ENCODE measurements around the gene OR2T2.
"Not testable (repeated sequence)": the region's sequence is repeated elsewhere in the genome, so short reads cannot be mapped to it uniquely, and the experiment has no call there.

DNA sequence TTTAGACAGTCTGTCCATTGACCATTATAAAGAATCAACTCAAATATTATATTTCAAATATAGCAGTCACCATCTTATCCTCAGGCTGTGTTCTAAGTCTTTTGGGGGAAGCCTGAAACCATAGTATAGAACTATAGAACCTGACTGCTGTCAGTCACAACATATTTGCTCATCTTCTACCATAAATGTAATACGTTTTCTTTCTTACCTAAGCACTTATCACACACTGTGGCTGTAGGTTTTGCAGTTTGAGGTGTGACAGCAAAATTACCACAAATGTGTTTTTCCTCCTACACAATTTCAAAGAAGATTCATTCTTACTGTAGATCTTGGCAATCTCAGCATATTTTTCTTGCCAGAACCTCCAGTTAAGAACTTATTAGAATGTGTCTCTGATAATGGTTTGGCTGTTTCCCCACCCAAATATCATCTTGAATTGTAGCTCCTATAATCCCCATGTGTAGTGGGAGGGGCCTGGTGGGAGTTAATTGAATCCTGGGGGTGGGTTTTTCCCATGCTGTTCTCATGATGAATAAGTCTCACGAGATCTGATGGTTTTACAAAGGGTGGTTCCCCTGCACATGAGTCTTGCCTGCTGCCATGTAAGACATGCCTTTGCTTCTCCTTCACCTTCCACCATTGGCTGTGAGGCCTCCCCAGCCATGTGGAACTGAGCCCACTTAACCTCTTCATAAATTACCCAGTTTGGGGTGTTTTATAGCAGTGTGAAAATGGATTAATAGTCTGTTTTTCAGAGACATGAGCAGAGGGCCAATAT, 2.7 kb upstream of the OR2T2 start:
- TF ChIP-seq, protein P1, sequence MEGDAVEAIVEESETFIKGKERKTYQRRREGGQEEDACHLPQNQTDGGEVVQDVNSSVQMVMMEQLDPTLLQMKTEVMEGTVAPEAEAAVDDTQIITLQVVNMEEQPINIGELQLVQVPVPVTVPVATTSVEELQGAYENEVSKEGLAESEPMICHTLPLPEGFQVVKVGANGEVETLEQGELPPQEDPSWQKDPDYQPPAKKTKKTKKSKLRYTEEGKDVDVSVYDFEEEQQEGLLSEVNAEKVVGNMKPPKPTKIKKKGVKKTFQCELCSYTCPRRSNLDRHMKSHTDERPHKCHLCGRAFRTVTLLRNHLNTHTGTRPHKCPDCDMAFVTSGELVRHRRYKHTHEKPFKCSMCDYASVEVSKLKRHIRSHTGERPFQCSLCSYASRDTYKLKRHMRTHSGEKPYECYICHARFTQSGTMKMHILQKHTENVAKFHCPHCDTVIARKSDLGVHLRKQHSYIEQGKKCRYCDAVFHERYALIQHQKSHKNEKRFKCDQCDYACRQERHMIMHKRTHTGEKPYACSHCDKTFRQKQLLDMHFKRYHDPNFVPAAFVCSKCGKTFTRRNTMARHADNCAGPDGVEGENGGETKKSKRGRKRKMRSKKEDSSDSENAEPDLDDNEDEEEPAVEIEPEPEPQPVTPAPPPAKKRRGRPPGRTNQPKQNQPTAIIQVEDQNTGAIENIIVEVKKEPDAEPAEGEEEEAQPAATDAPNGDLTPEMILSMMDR (IDR thresholded peaks at IDR 0.05; ENCODE audit: low read length) = not testable (repeated sequence)
- TF ChIP-seq EZH2 (IDR thresholded peaks at IDR 0.05; ENCODE audit: borderline replicate concordance, low read length) = not testable (repeated sequence)
